ENCODE results near the gene PANK4.

DNA sequence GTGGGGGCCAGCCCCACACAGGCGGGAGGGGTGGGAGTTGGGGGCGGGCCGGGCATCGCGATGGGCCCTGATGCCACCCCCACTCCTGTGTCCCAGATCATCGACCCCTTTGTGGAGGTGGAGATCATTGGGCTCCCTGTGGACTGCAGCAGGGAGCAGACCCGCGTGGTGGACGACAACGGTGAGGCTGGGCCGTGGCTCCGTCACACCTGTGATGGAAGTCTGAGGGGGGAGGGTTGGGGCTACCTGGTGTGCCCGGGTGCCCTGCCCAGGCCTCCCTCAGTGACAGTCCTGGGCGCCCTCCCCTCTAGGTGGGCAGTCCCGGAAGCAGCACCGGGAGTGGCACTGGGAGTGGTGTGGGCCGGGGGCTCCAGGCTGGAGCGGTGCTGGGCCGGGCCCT lies 27.7 kb downstream of the PANK4 start:
- TF ChIP-seq YY1 (IDR thresholded peaks at IDR 0.05; ENCODE audit: borderline replicate concordance in 1 of 3, control insufficient read depth in 1 of 3, extremely low read depth in 1 of 3, insufficient read depth in 3 of 3, insufficient read length in 1 of 3, insufficient replicate concordance in 2 of 3, low read depth in 1 of 3, low read length in 2 of 3): no peak
- no peak for TF ChIP-seq E2F3 (CRISPR knock-in tag; IDR thresholded peaks at IDR 0.05)
- no peak for TF ChIP-seq RCOR1 (IDR thresholded peaks at IDR 0.05; ENCODE audit: borderline replicate concordance in 1 of 2, low read depth in 2 of 2, low read length in 2 of 2)
- TF ChIP-seq, protein P1, sequence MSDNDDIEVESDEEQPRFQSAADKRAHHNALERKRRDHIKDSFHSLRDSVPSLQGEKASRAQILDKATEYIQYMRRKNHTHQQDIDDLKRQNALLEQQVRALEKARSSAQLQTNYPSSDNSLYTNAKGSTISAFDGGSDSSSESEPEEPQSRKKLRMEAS (CRISPR knock-in tag; IDR thresholded peaks at IDR 0.05): no peak
